Vagina (tissue), 2 donors: ENCODE data around the gene SCAMP3. TPM values are rescaled to one million over a fixed set of nuclear protein-coding genes. Genes with fewer than 3 reads are reported as not detected.

Experiments used
- DNase-seq, 2 donors: peaks; one replicate each; pipeline ENCODE4 v3.0.0-alpha.2; 2017; ENCODE audit errors: extremely low spot score in 2 of 2
- H3K27ac ChIP-seq: fragments of 200-600 bp; sonication (generic); one replicate; pipeline ENCODE4 v1.5.1; 2019
- H3K27me3 ChIP-seq: fragments of 200-600 bp; sonication (generic); one replicate; pipeline ENCODE4 v1.5.1; 2019
- H3K36me3 ChIP-seq, 2 donors: fragments of 200-600 bp; sonication (generic); one replicate each; pipeline ENCODE4 v1.5.1; 2017 to 2019
- H3K4me1 ChIP-seq: fragments of 200-600 bp; sonication (generic); one replicate; pipeline ENCODE4 v1.5.1; 2019
- H3K4me3 ChIP-seq, 2 donors: fragments of 200-600 bp; sonication (generic); 1 replicate in 1 of 2; 2 replicates in 1 of 2; pipeline ENCODE4 v1.5.1; 2016 to 2019
- H3K9me3 ChIP-seq: fragments of 200-600 bp; sonication (generic); one replicate; pipeline ENCODE4 v1.5.1; 2019
- POLR2A ChIP-seq, 2 donors: fragments of 450-650 bp; IDR thresholded peaks; one replicate each; pipeline ENCODE4 v1.6.1; 2017; ENCODE audit warnings: antibody characterized with exemption in 2 of 2, mild to moderate bottlenecking in 2 of 2, moderate library complexity in 2 of 2
- POLR2AphosphoS5 ChIP-seq, 2 donors: sonication (generic); formaldehyde crosslinking; IDR thresholded peaks; one replicate each; pipeline ENCODE4 v1.9.0; 2017; ENCODE audit warnings: antibody characterized with exemption in 2 of 2, mild to moderate bottlenecking in 2 of 2, low read depth in 1 of 2; ENCODE audit not compliant: insufficient read depth in 1 of 2
- intact Hi-C: fragments of 100-400 bp; cut with DNase I; formaldehyde crosslinking; loops from one replicate; pipeline ENCODE4 v1.15.1; 2023
- total RNA-seq: library from RNA; depleted of rRNA; stranded (reverse); fragments of >200 nt; gene quantifications from one replicate; pipeline ENCODE4 v1.2.3, GENCODE V29; 2016
- TF ChIP-seq, protein P1 (sequence below), 3 experiments: fragments of 450-650 bp in 2 of 3; fragments of 200-600 bp in 1 of 3; sonication (generic) in 1 of 3; IDR thresholded peaks; one replicate each; pipeline ENCODE4 v1.5.1; 2017 to 2019; ENCODE audit warnings: antibody characterized with exemption in 3 of 3, mild to moderate bottlenecking in 2 of 3, moderate library complexity in 2 of 3

Gene SCAMP3
- total RNA-seq, 1 donor from 2014 or later = 44.7 TPM

DNA sequence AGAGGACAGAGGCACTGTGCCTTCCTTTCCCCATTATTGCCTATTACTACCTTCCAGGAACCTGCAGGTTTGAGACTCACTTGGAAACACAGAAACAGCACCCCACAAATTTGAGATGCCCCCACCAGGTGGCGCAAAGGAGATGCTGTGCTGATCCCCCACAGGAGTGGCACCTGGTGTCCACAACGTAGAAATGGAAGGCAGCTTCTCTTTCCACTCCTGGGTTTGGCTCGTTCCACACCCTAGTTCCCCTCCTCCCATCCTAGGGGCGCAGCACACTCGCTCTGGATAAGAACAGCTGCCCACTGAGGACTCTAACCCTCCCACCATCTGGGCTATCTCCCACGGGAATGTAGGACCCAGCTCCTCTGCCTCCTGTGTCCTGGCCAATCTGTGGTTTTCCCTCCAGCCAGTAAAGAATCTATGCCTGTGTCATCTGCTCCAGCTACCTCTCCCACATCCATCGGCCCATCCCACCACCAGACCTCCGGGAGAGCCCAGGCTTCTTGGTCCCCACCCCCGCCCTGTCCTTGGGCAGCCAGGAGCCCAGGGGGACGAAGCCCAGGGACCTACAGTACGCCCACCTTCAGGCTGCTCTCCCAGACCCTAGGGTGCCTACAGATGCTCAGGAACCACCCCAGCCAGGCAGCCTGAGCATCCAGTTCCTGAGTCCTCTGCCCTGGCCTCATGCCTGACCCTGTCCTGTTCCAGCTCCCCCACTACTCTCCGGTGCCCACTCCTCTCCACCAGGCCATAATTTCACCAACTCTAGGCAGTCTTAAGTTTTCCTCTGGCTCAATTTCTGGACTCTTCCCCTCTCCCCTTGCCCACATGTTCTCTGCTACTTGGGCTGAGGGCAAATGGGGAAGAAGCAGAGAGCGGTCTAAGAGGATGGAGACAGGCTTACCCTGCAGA, 55.0 kb downstream of the SCAMP3 start:
- TF ChIP-seq POLR2AphosphoS5 (IDR thresholded peaks at IDR 0.05; ENCODE audit: insufficient read depth in 1 of 2, low read depth in 1 of 2) (peak; percentile 16 to 49), POLR2A (IDR thresholded peaks at IDR 0.05) (no peak)
- TF ChIP-seq, protein P1, sequence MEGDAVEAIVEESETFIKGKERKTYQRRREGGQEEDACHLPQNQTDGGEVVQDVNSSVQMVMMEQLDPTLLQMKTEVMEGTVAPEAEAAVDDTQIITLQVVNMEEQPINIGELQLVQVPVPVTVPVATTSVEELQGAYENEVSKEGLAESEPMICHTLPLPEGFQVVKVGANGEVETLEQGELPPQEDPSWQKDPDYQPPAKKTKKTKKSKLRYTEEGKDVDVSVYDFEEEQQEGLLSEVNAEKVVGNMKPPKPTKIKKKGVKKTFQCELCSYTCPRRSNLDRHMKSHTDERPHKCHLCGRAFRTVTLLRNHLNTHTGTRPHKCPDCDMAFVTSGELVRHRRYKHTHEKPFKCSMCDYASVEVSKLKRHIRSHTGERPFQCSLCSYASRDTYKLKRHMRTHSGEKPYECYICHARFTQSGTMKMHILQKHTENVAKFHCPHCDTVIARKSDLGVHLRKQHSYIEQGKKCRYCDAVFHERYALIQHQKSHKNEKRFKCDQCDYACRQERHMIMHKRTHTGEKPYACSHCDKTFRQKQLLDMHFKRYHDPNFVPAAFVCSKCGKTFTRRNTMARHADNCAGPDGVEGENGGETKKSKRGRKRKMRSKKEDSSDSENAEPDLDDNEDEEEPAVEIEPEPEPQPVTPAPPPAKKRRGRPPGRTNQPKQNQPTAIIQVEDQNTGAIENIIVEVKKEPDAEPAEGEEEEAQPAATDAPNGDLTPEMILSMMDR (IDR thresholded peaks at IDR 0.05) = peak; percentile 53 to 90 (median 82)
- intact Hi-C loops = loop anchor here (5.0 kb wide), 1 partner anchor 35 kb away; a partner anchor contains a TSS
- DNase-seq = no peak

More for the DNA sequence above, 55.0 kb downstream of the SCAMP3 start:
- Histone ChIP-seq H3K36me3 (no peaks in the 10 kb centered on the region), H3K4me1 (peaks cover 38% of the 10 kb centered on the region), H3K27me3 (no peaks in the 10 kb centered on the region), H3K9me3 (no peaks in the 10 kb centered on the region), H3K4me3 (peak overlapping the region; percentile 78 to 87), H3K27ac (peak overlapping the region; percentile 99)

Other genes starting within 250 kb of the SCAMP3 start
- gene DCST2, start 228.6 kb downstream of the SCAMP3 start, total RNA-seq = 7.9 TPM
- not detected for gene DCST1, start 228.5 kb downstream of the SCAMP3 start, total RNA-seq
- 193 TPM for gene ADAM15, start 211.0 kb downstream of the SCAMP3 start, total RNA-seq
- 13.8 TPM for gene EFNA4, start 198.6 kb downstream of the SCAMP3 start, total RNA-seq
- 22.3 TPM for gene EFNA3, start 183.5 kb downstream of the SCAMP3 start, total RNA-seq
- 57.9 TPM for gene EFNA1, start 134.5 kb downstream of the SCAMP3 start, total RNA-seq
- gene SLC50A1, start 126.5 kb downstream of the SCAMP3 start, total RNA-seq = 11.8 TPM
- 114 TPM for gene DPM3, start 121.8 kb downstream of the SCAMP3 start, total RNA-seq
- gene KRTCAP2, start 89.1 kb downstream of the SCAMP3 start, total RNA-seq = 117 TPM
- 2.7 TPM for gene TRIM46, start 88.5 kb downstream of the SCAMP3 start, total RNA-seq
- 27.3 TPM for gene THBS3, start 54.5 kb downstream of the SCAMP3 start, total RNA-seq
- gene MTX1, start 53.7 kb downstream of the SCAMP3 start, total RNA-seq = 29.5 TPM
- 21.1 TPM for gene ENTREP3, start 6.9 kb downstream of the SCAMP3 start, total RNA-seq
- gene CLK2, start 11.1 kb upstream of the SCAMP3 start, total RNA-seq = 48.1 TPM
- gene HCN3, start 15.1 kb upstream of the SCAMP3 start, total RNA-seq = 4.2 TPM
- gene PKLR, start 39.1 kb upstream of the SCAMP3 start, total RNA-seq = not detected
- gene FDPS, start 46.5 kb upstream of the SCAMP3 start, total RNA-seq = 71.0 TPM
- 24.3 TPM for gene RUSC1, start 58.5 kb upstream of the SCAMP3 start, total RNA-seq